CD4-positive, alpha-beta T cell treated with Interleukin-4 for 1 hour (primary cell): Measurements from ENCODE around the gene WIPI1.
"Not testable (repeated sequence)": the region's sequence is repeated elsewhere in the genome, so short reads cannot be mapped to it uniquely, and the experiment has no call there.

Source experiments
- DNase-seq, 2 donors: peaks; one replicate each; pipeline ENCODE4 v3.0.0-alpha.2; 2020 to 2022

The WIPI1 gene

GRCh38 chr17:68383443-68384321 lies 73.6 kb downstream of the WIPI1 start:
- DNase-seq: peak in 1 of 2 donors; percentile 34

- DNase-seq: no peak
These were observed 74.2 kb downstream of the WIPI1 start for GRCh38 chr17:68383120-68383442.

GRCh38 chr17:68382582-68383085 lies 74.7 kb downstream of the WIPI1 start:
- DNase-seq: no peak

GRCh38 chr17:68381076-68381900 lies 76.0 kb downstream of the WIPI1 start:
- peak in 1 of 2 donors; percentile 66 for DNase-seq

- no peak for DNase-seq
These were observed 77.3 kb downstream of the WIPI1 start for GRCh38 chr17:68379692-68380677.

- DNase-seq: no peak
These were observed 78.2 kb downstream of the WIPI1 start for GRCh38 chr17:68379177-68379510.

- DNase-seq: peak in 1 of 2 donors; percentile 57
These were observed 78.8 kb downstream of the WIPI1 start for GRCh38 chr17:68378268-68379176.

GRCh38 chr17:68377771-68378267 lies 79.5 kb downstream of the WIPI1 start:
- no peak for DNase-seq

GRCh38 chr17:68376178-68376577 lies 81.1 kb downstream of the WIPI1 start:
- not testable (repeated sequence) for DNase-seq

- DNase-seq: no peak
These were observed 81.7 kb downstream of the WIPI1 start for GRCh38 chr17:68375566-68375965.
